Measurements from ENCODE around the gene GALNT2. TPM values are rescaled to one million over a fixed set of nuclear protein-coding genes. Genes with fewer than 3 reads are reported as not detected.
A peak's percentile ranks its signal among the peaks of the same experiment; 100 is the strongest.

GALNT2 gene
- polyA plus RNA-seq, 2 of the 4 experiments (the other 2 are of a cell fraction): 66.9 to 114 TPM

- H3K4me1 ChIP-seq: peaks cover 26% of the 10 kb centered on the region
- TF ChIP-seq KDM1A (IDR thresholded peaks at IDR 0.05; ENCODE audit: low read depth) (no peak), POLR2AphosphoS2 (conservative IDR thresholded peaks at IDR 0.05; ENCODE audit: low read length) (no peak), FOXS1 (CRISPR knock-in tag; IDR thresholded peaks at IDR 0.05) (no peak), HOXA7 (CRISPR knock-in tag; IDR thresholded peaks at IDR 0.05) (no peak), CHD2 (IDR thresholded peaks at IDR 0.05; ENCODE audit: low read length, partially characterized antibody) (no peak), POLR2A (IDR thresholded peaks at IDR 0.05; ENCODE audit: low read length) (no peak), ESRRA (IDR thresholded peaks at IDR 0.05; ENCODE audit: borderline replicate concordance, low read length) (no peak), CHD4 (IDR thresholded peaks at IDR 0.05; ENCODE audit: borderline replicate concordance) (no peak), NFE2L2 (conservative IDR thresholded peaks at IDR 0.05; ENCODE audit: low read length) (no peak), RARB (CRISPR knock-in tag; IDR thresholded peaks at IDR 0.05) (no peak), USF2 (IDR thresholded peaks at IDR 0.05) (no peak), MAX (IDR thresholded peaks at IDR 0.05) (no peak), ZC3H11A (IDR thresholded peaks at IDR 0.05) (no peak), CTCF (IDR thresholded peaks at IDR 0.05) (no peak), PHF8 (IDR thresholded peaks at IDR 0.05; ENCODE audit: borderline replicate concordance, low read depth) (no peak), EP300 (IDR thresholded peaks at IDR 0.05) (no peak), RNF2 (IDR thresholded peaks at IDR 0.05; ENCODE audit: borderline replicate concordance, low read depth) (no peak), ELK1 (IDR thresholded peaks at IDR 0.05; ENCODE audit: low read depth, low read length) (no peak), FOSL2 (IDR thresholded peaks at IDR 0.05) (no peak), FOSL2 (CRISPR knock-in tag; IDR thresholded peaks at IDR 0.05) (no peak)
- DNase-seq (ENCODE audit: low read depth in 1 of 2, low spot score in 1 of 2) (no peak), ATAC-seq (no peak), FAIRE-seq (no peak)
- no peak overlapping the region for H3K4me3 ChIP-seq
- H3K4me2 ChIP-seq: peak overlapping the region; percentile 84; the same call in 2 of the 3 replicates
- peak overlapping the region; percentile 10 to 49; a peak in 1 of 6 replicates for H3K27ac ChIP-seq
- 92% methylated on average over 4 of the region's 4 CpGs for WGBS (ENCODE audit: missing lambda C conversion rate)
- POLR2A ChIA-PET: interaction anchor here (1.3 kb wide), 1 partner anchor 102 kb away, joined by 4 read pairs; no protein-coding TSS in a partner anchor
- no peaks in the 10 kb centered on the region for H3K9me3 ChIP-seq
- CTCF ChIA-PET: interaction anchor here (1.0 to 1.5 kb wide), 3 partner anchors 14 to 527 kb away, joined by 3 read pairs; no protein-coding TSS in a partner anchor
Observed at GRCh38 chr1:230186874-230187273, 119.8 kb downstream of the GALNT2 start.

- Histone ChIP-seq H3K27ac (peak overlapping the region; percentile 10 to 49; a peak in 1 of 6 replicates), H3K4me2 (no peak overlapping the region), H3K4me1 (peaks cover 26% of the 10 kb centered on the region), H3K9me3 (no peaks in the 10 kb centered on the region), H3K4me3 (no peak overlapping the region)
- DNase-seq (ENCODE audit: low read depth in 1 of 2, low spot score in 1 of 2) (no peak), ATAC-seq (no peak), FAIRE-seq (no peak)
- CTCF ChIA-PET: interaction anchor here (1.5 kb wide), 1 partner anchor 14 kb away, joined by 3 read pairs; no protein-coding TSS in a partner anchor
- TF ChIP-seq NR3C1 (IDR thresholded peaks at IDR 0.05) (no peak), HMGXB4 (CRISPR knock-in tag; IDR thresholded peaks at IDR 0.05; ENCODE audit: borderline replicate concordance) (no peak), JUNB (IDR thresholded peaks at IDR 0.05) (no peak), POLR2A (IDR thresholded peaks at IDR 0.05; ENCODE audit: low read length) (no peak), RARB (CRISPR knock-in tag; IDR thresholded peaks at IDR 0.05) (no peak), USF2 (IDR thresholded peaks at IDR 0.05) (no peak), CTCF (IDR thresholded peaks at IDR 0.05) (no peak)
- WGBS (ENCODE audit: missing lambda C conversion rate): 88% methylated on average over 5 of the region's 5 CpGs
- POLR2A ChIA-PET: no interaction called here
Observed at GRCh38 chr1:230187290-230187689, 120.3 kb downstream of the GALNT2 start.

Data from A549 (cell line).